ENCODE data around the gene MYLK.

DNA sequence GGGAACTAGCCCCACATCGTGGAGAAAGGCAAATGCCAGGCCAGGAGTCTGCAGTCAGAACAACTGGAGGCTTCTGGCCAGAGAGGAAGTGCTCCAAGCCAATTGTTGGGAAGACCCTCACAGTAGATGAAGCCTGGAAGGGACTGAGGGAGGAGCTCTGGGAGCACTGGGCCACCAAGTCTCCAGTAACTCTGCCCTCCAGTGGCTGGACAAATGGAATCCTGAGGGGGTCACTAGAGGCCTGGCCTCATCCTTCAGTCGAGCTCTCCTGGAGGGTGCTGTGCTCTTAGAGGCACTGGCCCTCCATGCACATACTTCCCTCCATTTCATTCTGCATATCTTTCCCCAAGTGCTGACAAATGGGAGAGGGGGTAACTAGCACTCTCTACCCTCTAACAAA lies 103.0 kb downstream of the MYLK start:
- TF ChIP-seq, protein P1, sequence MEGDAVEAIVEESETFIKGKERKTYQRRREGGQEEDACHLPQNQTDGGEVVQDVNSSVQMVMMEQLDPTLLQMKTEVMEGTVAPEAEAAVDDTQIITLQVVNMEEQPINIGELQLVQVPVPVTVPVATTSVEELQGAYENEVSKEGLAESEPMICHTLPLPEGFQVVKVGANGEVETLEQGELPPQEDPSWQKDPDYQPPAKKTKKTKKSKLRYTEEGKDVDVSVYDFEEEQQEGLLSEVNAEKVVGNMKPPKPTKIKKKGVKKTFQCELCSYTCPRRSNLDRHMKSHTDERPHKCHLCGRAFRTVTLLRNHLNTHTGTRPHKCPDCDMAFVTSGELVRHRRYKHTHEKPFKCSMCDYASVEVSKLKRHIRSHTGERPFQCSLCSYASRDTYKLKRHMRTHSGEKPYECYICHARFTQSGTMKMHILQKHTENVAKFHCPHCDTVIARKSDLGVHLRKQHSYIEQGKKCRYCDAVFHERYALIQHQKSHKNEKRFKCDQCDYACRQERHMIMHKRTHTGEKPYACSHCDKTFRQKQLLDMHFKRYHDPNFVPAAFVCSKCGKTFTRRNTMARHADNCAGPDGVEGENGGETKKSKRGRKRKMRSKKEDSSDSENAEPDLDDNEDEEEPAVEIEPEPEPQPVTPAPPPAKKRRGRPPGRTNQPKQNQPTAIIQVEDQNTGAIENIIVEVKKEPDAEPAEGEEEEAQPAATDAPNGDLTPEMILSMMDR (optimal IDR thresholded peaks at IDR 0.05 in 1 of 3, IDR thresholded peaks at IDR 0.05 in 1 of 3, conservative IDR thresholded peaks at IDR 0.05 in 1 of 3; ENCODE audit: extremely low read depth in 1 of 3, insufficient read depth in 2 of 3, low read length in 3 of 3) = no peak
- TF ChIP-seq EZH2 (IDR thresholded peaks at IDR 0.05; ENCODE audit: low read length) = no peak

All from keratinocyte (primary cell).